HFF-Myc (cell line): ENCODE data around the gene KCNK10.

Experiments
- DNase-seq: peaks from one replicate; pipeline ENCODE4 v3.0.0-alpha.2; 2011; ENCODE audit warnings: low read depth; ENCODE audit errors: extremely low read depth
- H3K4me3 ChIP-seq: replicated peaks from 2 replicates; pipeline ENCODE4 v1.5.1; 2011; ENCODE audit warnings: low read depth, mild to moderate bottlenecking, control low read depth, low read length
- CTCF ChIP-seq: IDR thresholded peaks from 2 replicates; pipeline ENCODE4 v1.5.1; 2012; ENCODE audit warnings: mild to moderate bottlenecking, low read depth, low read length, control low read depth; ENCODE audit errors: missing control alignments

The KCNK10 gene

GRCh38 chr14:88234442-88234841 lies 88.6 kb downstream of the KCNK10 start:
- TF ChIP-seq CTCF = no peak
- no peak for DNase-seq
- no peak overlapping the region for H3K4me3 ChIP-seq

- no peak overlapping the region for H3K4me3 ChIP-seq
- DNase-seq = peak; percentile 5
- peak; percentile 40 for TF ChIP-seq CTCF
Observed at GRCh38 chr14:88233915-88234314, 89.2 kb downstream of the KCNK10 start.

GRCh38 chr14:88232771-88233170 lies 90.3 kb downstream of the KCNK10 start:
- no peak for TF ChIP-seq CTCF
- no peak overlapping the region for H3K4me3 ChIP-seq
- DNase-seq = no peak

GRCh38 chr14:88231603-88232002 lies 91.5 kb downstream of the KCNK10 start:
- TF ChIP-seq CTCF = no peak
- H3K4me3 ChIP-seq = no peak overlapping the region
- no peak for DNase-seq

- no peak for DNase-seq
- TF ChIP-seq CTCF = no peak
- H3K4me3 ChIP-seq = no peak overlapping the region
Observed at GRCh38 chr14:88229428-88229827, 93.6 kb downstream of the KCNK10 start.

- DNase-seq = no peak
- H3K4me3 ChIP-seq = no peak overlapping the region
- TF ChIP-seq CTCF = no peak
Observed at GRCh38 chr14:88228522-88229236, 94.4 kb downstream of the KCNK10 start.

GRCh38 chr14:88227693-88228092 lies 95.4 kb downstream of the KCNK10 start:
- no peak for TF ChIP-seq CTCF
- H3K4me3 ChIP-seq = no peak overlapping the region
- DNase-seq = no peak
